Upper lobe of left lung (tissue), 4 donors: ENCODE measurements around the gene UBXN10.

Experiments used
- EP300 ChIP-seq, 4 donors: sonication (generic); formaldehyde crosslinking; IDR thresholded peaks; one replicate each; pipeline ENCODE4 v1.5.1; 2017; ENCODE audit warnings: antibody characterized with exemption in 4 of 4, control low read depth in 2 of 4
- POLR2A ChIP-seq, 4 donors: fragments of 450-650 bp; IDR thresholded peaks; one replicate each; pipeline ENCODE4 v1.5.1; 2016 to 2017; ENCODE audit warnings: antibody characterized with exemption in 4 of 4, mild to moderate bottlenecking in 2 of 4
- POLR2AphosphoS5 ChIP-seq, 2 donors: sonication (generic); formaldehyde crosslinking; IDR thresholded peaks; one replicate each; pipeline ENCODE4 v1.5.1; 2017; ENCODE audit warnings: antibody characterized with exemption in 2 of 2
- TF ChIP-seq, protein P1 (sequence below), 6 experiments: fragments of 450-650 bp in 4 of 6; fragments of 200-600 bp in 2 of 6; sonication (generic) in 2 of 6; IDR thresholded peaks; one replicate each; pipeline ENCODE4 v1.5.1; 2016 to 2019; ENCODE audit warnings: antibody characterized with exemption in 6 of 6

DNA sequence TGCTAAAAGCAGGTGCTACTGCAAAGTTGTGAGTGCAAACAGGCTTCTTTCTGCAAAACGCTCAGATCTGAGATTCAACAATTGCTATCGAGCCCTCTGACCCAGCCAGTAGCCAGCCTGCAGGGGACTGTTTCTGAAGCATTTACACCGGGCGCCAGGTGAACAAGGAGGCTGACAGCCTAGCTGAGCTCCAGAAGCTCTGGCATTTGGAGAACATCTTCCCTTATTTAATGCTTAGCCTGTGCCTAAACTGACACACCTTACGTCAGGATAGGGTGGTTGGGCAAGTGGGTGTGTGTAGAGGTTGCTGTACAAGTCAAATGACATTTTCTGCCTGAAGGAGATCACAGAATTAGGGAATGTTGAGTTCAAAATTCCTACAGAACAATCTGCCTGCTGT, 16.3 kb downstream of the UBXN10 start:
- TF ChIP-seq POLR2A (IDR thresholded peaks at IDR 0.05) (no peak), POLR2AphosphoS5 (IDR thresholded peaks at IDR 0.05) (no peak), EP300 (IDR thresholded peaks at IDR 0.05) (no peak)
- TF ChIP-seq, protein P1, sequence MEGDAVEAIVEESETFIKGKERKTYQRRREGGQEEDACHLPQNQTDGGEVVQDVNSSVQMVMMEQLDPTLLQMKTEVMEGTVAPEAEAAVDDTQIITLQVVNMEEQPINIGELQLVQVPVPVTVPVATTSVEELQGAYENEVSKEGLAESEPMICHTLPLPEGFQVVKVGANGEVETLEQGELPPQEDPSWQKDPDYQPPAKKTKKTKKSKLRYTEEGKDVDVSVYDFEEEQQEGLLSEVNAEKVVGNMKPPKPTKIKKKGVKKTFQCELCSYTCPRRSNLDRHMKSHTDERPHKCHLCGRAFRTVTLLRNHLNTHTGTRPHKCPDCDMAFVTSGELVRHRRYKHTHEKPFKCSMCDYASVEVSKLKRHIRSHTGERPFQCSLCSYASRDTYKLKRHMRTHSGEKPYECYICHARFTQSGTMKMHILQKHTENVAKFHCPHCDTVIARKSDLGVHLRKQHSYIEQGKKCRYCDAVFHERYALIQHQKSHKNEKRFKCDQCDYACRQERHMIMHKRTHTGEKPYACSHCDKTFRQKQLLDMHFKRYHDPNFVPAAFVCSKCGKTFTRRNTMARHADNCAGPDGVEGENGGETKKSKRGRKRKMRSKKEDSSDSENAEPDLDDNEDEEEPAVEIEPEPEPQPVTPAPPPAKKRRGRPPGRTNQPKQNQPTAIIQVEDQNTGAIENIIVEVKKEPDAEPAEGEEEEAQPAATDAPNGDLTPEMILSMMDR (IDR thresholded peaks at IDR 0.05), result no peak
